Aorta (tissue), 5 donors: ENCODE results near the gene LENEP. TPM values are rescaled to one million over a fixed set of nuclear protein-coding genes. Genes with fewer than 3 reads are reported as not detected.

Experiments
- ATAC-seq: fragments of 200-7000 bp; cut with Tn5 transposase; one replicate; pipeline ENCODE4 v1.9.1; 2022; ENCODE audit warnings: moderate library complexity; ENCODE audit not compliant: low FRiP score
- DNase-seq, 2 donors: peaks; one replicate each; pipeline ENCODE4 v3.0.0-alpha.2; 2020
- H3K27ac ChIP-seq, 2 donors: one replicate each; pipeline ENCODE4 v1.5.1; 2013; ENCODE audit warnings: low read length in 2 of 2, mild to moderate bottlenecking in 2 of 2, moderate library complexity in 2 of 2, control low read depth in 1 of 2, inconsistent platforms in 1 of 2, low read depth in 1 of 2
- H3K27me3 ChIP-seq, 2 donors: one replicate each; pipeline ENCODE4 v1.6.1; 2013; ENCODE audit warnings: control low read depth in 1 of 2, low read length in 1 of 2, mild to moderate bottlenecking in 1 of 2, moderate library complexity in 1 of 2; ENCODE audit not compliant: insufficient read depth in 2 of 2, control insufficient read depth in 1 of 2
- H3K36me3 ChIP-seq, 2 donors: one replicate each; pipeline ENCODE4 v1.6.1; 2013; ENCODE audit warnings: control low read depth in 1 of 2, low read length in 1 of 2, mild to moderate bottlenecking in 1 of 2; ENCODE audit not compliant: insufficient read depth in 2 of 2, control insufficient read depth in 1 of 2
- H3K4me1 ChIP-seq, 2 donors: one replicate each; pipeline ENCODE4 v1.6.1; 2013; ENCODE audit warnings: low read length in 2 of 2, control low read depth in 1 of 2, mild to moderate bottlenecking in 1 of 2, moderate library complexity in 1 of 2; ENCODE audit not compliant: insufficient read depth in 2 of 2, control insufficient read depth in 1 of 2
- H3K4me3 ChIP-seq, 2 donors: one replicate each; pipeline ENCODE4 v1.5.1; 2013; ENCODE audit warnings: low read length in 2 of 2, control low read depth in 1 of 2, mild to moderate bottlenecking in 1 of 2
- H3K9me3 ChIP-seq: one replicate; pipeline ENCODE4 v1.6.1; 2013; ENCODE audit warnings: mild to moderate bottlenecking, low read length; ENCODE audit not compliant: control insufficient read depth
- WGBS, 2 donors: extraction: QIAGEN DNeasy Blood & Tissue Kit; methylation state at CpG; one replicate each; pipeline ENCODE4 v1.1.7; 2013; 5-methylcytosine and 5-hydroxymethylcytosine counted together
- intact Hi-C, 2 donors: fragments of 100-400 bp; cut with DNase I; formaldehyde crosslinking; loops; one replicate each; pipeline versions ENCODE4 v1.14.2 to v1.15.0; 2022
- long read RNA-seq, 2 donors: library from polyadenylated mRNA; unstranded; transcript quantifications; one replicate each; pipeline ENCODE4 v2.0.0, GENCODE V29; 2020 to 2021
- polyA plus RNA-seq, 2 donors: library from polyadenylated mRNA; stranded (reverse); fragments of 200-250 nt; gene quantifications; one replicate each; pipeline ENCODE4 v1.2.3, GENCODE V29; 2013
- total RNA-seq, 2 donors: library from RNA; stranded (reverse); fragmentation: NEBNext Ultra II Directional; extraction: Animal tissue kit (Norgen Biotek cat#: 25700); gene quantifications; one replicate each; pipeline ENCODE4 v1.2.1, GENCODE V29; 2021
- donor health status: healthy with polysubstance abuse.
- donor health status: Bipolar disorder and iron deficiency.
- donor health status: DM: no; HTN: no; CAD: no.
- donor health status: DM: no; HTN: no; CAD: no.
- donor health status: DM: yes; HTN: yes; CAD: no.

LENEP gene, protein sequence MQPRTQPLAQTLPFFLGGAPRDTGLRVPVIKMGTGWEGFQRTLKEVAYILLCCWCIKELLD
- total RNA-seq (not detected), polyA plus RNA-seq (not detected)
- long read RNA-seq, donor 1, partial matches to known transcripts = 0 of 1 reads
- long read RNA-seq, donor 1, other reads (novel, unspliced or antisense) = 0 of 1 reads
- long read RNA-seq, donor 2 = 0 reads

DNA sequence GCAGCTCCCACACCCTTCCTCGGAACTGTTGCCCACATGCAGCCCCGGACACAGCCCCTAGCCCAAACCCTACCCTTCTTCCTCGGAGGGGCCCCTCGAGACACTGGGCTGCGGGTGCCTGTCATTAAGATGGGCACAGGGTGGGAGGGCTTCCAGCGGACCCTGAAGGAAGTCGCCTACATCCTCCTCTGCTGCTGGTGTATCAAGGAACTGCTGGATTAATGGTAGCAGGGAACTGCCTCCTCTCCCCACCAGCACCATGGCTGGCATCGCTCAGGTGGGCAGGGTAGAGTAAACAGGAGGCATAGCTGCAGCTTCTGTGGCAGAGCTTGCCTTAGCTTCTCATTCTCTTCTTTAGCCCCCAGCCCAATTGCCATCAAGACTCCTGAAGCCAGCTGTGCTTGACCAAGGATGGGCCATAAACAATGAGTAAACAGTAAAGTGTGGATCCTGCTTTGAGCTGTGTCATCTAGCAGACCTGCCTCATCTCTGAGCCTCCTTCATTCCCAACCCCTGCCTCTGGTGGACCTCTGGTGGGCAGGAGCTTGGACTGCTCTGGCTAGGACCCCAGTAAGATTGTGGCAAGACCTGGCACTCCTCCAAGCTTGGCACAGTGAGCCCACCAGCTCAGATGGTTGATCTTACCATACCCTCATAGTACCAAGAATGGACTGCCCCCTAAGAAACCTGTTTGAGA, at the start of gene LENEP:
TSS of gene LENEP (plus strand) at position 15 of the 697 bp plus-strand sequence. CDS start at position 37, 22 bp downstream.
- ATAC-seq (no peak), DNase-seq (peak in 1 of 2 donors; percentile 40)
- Histone ChIP-seq H3K27ac (no peak within 1 kb of the TSS), H3K36me3 (peaks cover 2 to 4% of the 10 kb centered on the region in 2 donors), H3K4me1 (no peaks in the 10 kb centered on the region), H3K9me3 (no peaks in the 10 kb centered on the region), H3K27me3 (no peaks in the 10 kb centered on the region), H3K4me3 (no peak within 1 kb of the TSS)
- intact Hi-C loops = no loop called here
- WGBS, 2 donors = 70 to 75% methylated on average over 8 of the region's 8 CpGs

DNA sequence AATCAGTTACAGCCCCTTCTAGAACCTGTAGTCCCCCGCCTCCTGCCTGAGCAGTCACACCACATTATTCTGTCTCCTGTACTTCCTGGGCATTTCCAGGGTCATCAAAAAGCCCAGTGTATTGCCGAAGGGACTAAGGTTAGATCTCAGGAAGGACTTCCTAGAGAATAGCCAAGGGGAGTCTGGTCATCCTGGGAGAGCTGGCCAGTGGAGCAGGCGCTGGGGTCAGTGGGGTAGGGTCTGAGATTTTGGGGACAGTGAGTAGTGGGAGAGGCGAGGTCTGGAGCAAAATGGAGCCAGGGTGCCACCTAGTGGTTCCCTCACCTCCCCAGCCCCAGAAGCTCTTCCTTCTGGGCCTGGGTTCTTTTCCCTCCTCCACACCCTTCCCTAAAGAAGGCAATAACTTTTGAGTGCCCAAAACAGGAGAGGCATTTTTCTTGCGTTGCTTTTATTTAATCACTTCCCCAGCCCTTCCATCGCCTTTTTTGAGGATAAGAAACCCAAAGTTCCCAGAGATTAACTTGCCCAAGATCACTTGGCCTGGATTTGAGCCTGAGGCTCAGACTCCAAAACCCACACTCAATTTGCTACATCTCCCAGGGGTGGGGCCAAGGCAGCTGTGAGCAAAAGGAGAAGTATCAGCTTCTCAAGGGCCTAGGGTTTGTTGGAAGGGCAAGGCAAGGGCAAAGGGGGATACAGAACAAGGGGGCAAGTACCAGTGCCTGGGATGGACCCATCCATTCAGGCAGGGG, 49.6 kb upstream of the LENEP start:
- no peaks in the 10 kb centered on the region for H3K4me1 ChIP-seq
- H3K4me3 ChIP-seq = no peak overlapping the region
- no peaks in the 10 kb centered on the region for H3K27me3 ChIP-seq
- WGBS, 2 donors = 53 to 55% methylated on average over 6 of the region's 6 CpGs
- no peak overlapping the region for H3K27ac ChIP-seq
- ATAC-seq (no peak), DNase-seq (no peak)
- H3K36me3 ChIP-seq = no peaks in the 10 kb centered on the region
- intact Hi-C loops = no loop called here
- H3K9me3 ChIP-seq = no peaks in the 10 kb centered on the region

DNA sequence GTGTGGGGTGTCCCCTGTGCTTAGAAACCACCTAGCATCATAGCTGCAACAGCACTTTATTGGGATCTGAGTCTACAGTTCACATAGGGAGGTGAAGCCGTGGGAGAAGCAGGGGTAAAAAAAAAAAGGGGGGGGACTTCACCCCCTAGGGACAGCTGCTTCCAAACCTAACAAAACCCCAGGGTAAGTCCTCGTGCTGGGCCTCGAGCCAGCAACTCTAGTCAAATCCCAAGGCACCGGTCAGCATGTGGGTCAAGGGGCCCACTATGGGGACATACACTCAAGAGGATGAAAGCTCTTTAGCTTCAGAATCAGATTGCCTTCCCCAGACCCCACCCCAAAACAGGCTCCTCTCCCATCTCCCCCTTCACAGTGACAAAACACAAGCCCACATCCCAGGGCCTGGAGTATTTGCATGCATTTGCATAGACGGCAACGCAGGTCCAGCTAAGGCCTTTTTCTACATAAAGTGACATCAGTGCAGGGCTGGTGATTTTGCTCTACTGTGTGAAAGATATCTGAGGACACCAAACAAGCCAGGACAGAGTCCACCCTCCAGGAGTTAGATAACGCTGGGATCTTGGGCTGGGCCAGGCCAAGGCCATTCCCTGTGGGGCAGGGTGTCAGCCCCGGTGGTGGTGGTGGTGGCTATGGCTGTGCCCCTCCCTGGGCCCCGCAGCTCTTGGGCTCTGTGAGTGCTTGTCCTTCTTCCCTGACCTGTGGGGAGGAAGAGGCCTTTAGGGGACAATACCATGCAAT, 48.8 kb upstream of the LENEP start:
- H3K27ac ChIP-seq = no peak overlapping the region

DNA sequence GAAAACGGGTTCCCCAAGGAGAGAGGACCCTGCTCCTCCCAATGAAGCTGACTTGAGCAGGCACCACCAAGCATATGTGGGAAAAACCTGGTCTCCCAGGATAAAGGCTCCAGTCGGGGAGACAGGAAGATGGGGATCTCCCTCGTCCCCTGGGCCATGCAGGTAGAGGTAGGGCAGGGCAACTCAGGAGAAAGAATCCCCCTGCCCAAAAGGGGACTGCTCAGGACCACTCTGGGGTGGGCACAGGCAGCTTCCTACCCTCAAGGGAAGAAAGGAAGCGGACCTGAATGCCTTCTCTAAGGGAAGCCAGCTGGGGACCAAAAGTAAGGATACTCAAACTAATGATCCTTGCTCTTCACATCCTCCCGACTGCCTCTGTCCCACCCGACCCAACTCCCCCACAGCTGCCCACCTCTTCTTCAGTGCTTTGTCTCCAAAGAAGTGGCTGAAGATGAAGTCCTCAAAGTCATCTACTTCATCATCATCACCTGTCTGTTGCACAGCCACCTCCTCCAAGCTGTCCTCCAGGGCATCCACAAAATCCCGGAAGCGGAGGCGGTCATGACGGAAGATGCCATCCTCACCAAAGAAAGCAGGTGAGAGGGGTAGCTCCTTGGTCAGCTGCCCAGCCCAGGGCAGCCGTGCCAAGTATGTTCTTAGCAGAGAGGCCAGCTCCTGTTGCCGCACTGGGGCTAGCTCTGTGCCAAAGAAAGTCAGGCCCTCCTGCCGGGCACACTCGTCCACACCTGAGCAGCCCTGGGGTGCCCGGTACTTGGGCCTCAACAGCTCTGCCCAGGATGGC, 48.0 kb upstream of the LENEP start:
- Histone ChIP-seq H3K36me3 (no peaks in the 10 kb centered on the region), H3K4me3 (no peak overlapping the region), H3K4me1 (no peaks in the 10 kb centered on the region), H3K27me3 (no peaks in the 10 kb centered on the region), H3K27ac (no peak overlapping the region), H3K9me3 (no peaks in the 10 kb centered on the region)
- ATAC-seq (no peak), DNase-seq (no peak)
- 71 to 73% methylated on average over 15 of the region's 15 CpGs for WGBS, 2 donors
- intact Hi-C loops = no loop called here

More for the DNA sequence above, 48.8 kb upstream of the LENEP start:
- no peak for ATAC-seq
- Histone ChIP-seq H3K4me3 (no peak overlapping the region), H3K36me3 (no peaks in the 10 kb centered on the region), H3K9me3 (no peaks in the 10 kb centered on the region), H3K27me3 (no peaks in the 10 kb centered on the region), H3K4me1 (no peaks in the 10 kb centered on the region)
- intact Hi-C loops = no loop called here
- no peak for DNase-seq
- 18 to 27% methylated on average over 9 of the region's 9 CpGs for WGBS, 2 donors

DNA sequence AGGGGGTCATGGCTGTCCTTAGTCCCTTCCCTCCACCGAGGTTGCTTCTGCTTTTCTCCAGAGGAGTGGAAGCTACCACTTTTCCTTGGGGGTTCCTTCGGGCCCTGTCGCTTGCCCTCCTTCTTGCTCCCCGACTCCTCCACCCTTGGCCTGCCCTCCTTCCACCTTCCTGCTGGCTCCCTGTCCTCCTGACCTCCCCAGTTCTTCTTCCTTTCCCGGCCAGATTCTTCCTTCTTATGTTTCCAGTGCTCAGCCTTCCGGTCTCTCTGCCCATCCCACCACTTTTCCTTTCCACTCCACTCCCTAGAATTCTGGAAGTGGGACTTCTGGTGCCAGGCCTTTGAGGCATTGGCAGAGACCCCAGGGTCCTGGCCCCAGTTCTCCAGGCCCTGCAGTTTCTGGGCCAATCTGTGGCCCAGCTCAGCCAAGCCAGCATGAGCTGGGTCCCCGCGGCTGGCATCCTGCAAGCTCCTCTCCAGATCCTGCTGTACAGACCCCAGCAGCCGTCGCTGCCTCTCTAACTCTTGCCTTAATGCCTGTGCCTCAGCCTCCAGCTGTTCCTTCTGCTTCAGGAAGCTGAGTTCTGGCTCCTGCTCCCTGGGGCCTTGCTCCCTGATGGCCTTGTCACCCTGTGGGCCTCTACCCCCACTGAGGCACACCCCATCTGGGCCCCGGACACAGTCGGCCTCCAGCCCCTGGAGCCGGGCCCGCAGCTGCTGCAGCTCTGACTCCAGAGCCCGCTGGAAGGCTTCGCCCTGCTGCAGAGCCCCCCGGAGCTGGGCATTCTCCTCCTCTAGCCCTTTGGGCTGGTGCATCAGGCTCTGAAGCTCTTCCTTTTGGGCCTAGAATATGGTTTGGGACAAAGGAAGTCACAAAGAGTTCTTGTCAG, 47.2 kb upstream of the LENEP start:
- Histone ChIP-seq H3K27me3 (no peaks in the 10 kb centered on the region), H3K9me3 (no peaks in the 10 kb centered on the region), H3K4me3 (no peak overlapping the region), H3K4me1 (no peaks in the 10 kb centered on the region), H3K27ac (no peak overlapping the region), H3K36me3 (no peaks in the 10 kb centered on the region)
- 39 to 65% methylated on average over 17 of the region's 17 CpGs for WGBS, 2 donors
- DNase-seq = no peak
- intact Hi-C loops = no loop called here
- no peak for ATAC-seq

DNA sequence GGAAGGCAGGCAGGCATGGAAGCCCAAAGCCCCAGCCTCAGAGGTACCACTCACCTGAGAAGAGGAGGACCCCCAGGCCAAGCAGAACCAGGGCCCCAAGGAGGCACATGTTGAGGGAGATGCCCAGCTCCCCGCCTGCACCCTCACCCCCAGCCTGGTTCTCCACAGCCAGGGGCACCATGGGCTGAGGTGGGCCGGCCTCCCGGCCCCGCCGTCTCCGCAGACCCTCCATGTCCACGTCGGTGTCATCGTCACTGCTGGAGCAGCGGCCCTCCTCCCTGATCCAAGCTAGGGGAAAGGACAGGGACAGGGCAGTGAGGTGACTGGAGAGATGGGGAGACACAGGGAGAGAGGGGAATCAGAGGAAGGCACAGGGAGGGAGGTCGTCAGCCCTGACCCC, 45.3 kb upstream of the LENEP start:
- Histone ChIP-seq H3K4me1 (no peaks in the 10 kb centered on the region), H3K27ac (no peak overlapping the region), H3K4me3 (no peak overlapping the region), H3K9me3 (no peaks in the 10 kb centered on the region), H3K27me3 (no peaks in the 10 kb centered on the region), H3K36me3 (no peaks in the 10 kb centered on the region)
- intact Hi-C loops = no loop called here
- 93 to 97% methylated on average over 11 of the region's 11 CpGs for WGBS, 2 donors
- ATAC-seq (no peak), DNase-seq (no peak)

DNA sequence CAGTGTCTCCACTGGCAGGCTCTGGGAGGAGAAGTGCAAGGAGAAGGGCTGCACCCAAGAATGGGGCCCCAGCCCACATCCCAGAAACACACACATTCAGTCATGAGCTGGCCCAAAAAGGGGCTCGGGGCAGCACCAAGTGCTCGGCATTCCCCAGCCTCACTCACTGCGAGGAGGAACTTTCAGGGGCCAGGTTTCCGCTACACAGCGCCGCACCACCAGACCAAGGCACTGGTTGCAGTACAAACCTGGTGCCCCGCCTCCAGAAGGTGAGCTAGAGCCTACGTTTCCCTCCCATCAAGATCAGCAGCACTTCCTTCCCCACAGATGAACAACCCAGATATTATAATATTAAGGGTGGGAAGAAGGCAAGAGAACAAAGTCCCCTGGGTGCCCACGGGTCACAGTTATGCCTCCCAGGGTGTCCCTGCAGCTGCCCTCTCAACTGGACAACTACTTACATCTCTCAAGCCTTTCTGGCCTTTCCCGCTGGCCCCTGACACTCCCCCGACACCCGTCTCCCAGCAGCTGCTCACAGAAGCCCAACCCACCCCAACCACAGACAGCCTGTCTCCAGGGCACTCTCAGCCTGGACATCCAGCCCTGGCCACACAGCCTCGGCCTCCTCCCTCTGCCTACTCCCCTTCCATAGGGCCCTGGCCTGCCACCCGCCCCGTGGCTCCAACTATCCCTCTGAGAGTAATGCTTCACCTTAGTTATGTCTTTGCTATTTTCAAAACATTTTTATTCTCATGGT, 41.3 kb upstream of the LENEP start:
- H3K9me3 ChIP-seq = no peaks in the 10 kb centered on the region
- intact Hi-C loops = no loop called here
- H3K27ac ChIP-seq = no peak overlapping the region
- 78 to 79% methylated on average over 15 of the region's 15 CpGs for WGBS, 2 donors
- H3K4me1 ChIP-seq = peaks cover 0 to 5% of the 10 kb centered on the region in 2 donors
- H3K4me3 ChIP-seq = no peak overlapping the region
- ATAC-seq = no peak
- no peak for DNase-seq
- H3K27me3 ChIP-seq = no peaks in the 10 kb centered on the region
- H3K36me3 ChIP-seq = no peaks in the 10 kb centered on the region
